ENCODE measurements around the gene HTT.

DNA sequence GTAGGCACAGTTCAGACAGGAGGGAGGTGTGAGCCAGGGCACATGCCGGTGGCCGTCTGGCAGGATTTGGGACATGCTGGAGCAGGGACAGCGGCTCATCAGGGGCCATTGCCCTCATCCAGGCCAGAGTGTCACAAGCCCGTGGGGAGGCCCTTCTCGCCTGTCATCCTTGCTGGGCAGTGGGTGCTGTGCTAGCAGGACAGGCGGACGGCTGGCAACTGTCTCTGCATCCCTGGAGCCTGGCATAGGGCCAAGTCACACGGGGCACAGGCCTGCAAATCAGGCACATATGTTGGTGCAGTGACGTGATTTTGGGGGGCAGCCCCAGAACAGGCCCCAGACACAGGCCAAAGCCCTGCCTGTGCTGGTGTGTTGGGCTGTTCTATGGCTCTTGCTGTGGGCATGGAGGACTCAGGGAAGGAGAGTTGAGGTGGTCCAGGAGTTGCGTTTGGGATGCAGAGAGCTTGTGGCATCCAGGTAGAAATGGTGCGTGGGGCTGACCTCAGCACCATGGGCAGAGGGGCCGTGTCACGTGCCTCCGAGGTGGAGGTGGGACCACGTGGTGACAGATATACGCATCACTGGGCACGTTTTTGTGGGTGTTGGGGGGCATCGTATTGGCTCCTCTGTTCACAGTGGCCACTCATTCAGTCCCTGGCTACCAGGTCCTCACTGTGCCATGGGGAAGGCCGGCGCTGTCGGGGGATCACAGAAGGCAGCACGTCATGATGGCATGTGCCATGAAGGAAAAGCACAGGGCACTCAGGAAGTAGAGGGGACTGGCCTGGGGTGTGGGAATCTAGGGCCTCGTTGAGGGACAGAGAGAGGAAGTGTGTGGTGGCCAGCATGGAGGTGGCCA lies 159.9 kb downstream of the HTT start:
- no peak for TF ChIP-seq POLR2A (IDR thresholded peaks at IDR 0.05)
- TF ChIP-seq, protein P1, sequence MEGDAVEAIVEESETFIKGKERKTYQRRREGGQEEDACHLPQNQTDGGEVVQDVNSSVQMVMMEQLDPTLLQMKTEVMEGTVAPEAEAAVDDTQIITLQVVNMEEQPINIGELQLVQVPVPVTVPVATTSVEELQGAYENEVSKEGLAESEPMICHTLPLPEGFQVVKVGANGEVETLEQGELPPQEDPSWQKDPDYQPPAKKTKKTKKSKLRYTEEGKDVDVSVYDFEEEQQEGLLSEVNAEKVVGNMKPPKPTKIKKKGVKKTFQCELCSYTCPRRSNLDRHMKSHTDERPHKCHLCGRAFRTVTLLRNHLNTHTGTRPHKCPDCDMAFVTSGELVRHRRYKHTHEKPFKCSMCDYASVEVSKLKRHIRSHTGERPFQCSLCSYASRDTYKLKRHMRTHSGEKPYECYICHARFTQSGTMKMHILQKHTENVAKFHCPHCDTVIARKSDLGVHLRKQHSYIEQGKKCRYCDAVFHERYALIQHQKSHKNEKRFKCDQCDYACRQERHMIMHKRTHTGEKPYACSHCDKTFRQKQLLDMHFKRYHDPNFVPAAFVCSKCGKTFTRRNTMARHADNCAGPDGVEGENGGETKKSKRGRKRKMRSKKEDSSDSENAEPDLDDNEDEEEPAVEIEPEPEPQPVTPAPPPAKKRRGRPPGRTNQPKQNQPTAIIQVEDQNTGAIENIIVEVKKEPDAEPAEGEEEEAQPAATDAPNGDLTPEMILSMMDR (IDR thresholded peaks at IDR 0.05) = no peak
- no peak for TF ChIP-seq EP300 (IDR thresholded peaks at IDR 0.05)
